ENCODE results near the gene FTCDNL1. TPM values are rescaled to one million over a fixed set of nuclear protein-coding genes. Genes with fewer than 3 reads are reported as not detected.

FTCDNL1 gene
- total and polyA plus RNA-seq, 9 of the 15 experiments (the other 6 are each of a cell fraction or from before 2014, with no cell fraction given): 0.13 to 0.58 (median 0.32) TPM

DNA sequence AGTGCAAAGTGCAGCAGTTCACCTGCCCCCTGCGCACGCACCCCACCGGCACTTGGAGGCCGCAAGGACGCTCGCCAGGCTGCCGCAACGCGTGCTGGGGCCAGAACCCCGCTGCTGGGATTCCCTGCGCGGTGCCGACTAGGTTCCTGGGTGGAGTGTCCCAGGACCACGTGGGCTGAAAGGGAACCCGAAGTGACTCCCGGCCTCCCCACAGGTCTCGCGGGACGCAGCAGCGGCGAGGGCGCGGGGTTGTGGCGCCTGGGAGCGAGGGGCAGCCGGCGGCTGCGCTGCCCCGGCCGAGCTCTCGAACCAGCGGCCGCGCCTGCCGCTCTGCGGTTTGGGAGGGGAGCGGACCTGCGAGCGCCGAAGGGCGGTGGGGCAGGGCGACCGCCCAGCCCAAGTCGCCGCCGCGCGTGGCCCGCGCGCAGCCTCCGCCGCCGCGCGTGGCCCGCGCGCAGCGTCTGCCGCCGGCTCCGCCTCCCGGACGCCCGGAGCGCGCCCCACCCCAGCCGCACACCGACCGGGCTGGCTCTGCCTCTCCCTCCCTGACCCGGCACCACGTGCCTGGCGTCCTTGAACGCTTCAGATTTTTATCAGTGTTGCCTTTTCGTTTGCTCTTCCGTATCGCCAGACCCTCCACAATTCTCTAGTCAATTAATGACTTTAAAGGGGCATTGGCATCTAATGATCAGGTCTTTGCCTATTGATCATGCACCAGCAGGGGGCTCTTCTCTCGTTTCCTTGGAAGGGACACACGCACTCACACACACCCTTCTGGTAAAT, at the start of gene FTCDNL1 (continued):
- TF ChIP-seq, protein P1, sequence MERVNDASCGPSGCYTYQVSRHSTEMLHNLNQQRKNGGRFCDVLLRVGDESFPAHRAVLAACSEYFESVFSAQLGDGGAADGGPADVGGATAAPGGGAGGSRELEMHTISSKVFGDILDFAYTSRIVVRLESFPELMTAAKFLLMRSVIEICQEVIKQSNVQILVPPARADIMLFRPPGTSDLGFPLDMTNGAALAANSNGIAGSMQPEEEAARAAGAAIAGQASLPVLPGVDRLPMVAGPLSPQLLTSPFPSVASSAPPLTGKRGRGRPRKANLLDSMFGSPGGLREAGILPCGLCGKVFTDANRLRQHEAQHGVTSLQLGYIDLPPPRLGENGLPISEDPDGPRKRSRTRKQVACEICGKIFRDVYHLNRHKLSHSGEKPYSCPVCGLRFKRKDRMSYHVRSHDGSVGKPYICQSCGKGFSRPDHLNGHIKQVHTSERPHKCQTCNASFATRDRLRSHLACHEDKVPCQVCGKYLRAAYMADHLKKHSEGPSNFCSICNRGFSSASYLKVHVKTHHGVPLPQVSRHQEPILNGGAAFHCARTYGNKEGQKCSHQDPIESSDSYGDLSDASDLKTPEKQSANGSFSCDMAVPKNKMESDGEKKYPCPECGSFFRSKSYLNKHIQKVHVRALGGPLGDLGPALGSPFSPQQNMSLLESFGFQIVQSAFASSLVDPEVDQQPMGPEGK (CRISPR knock-in tag; IDR thresholded peaks at IDR 0.05; ENCODE audit: borderline replicate concordance): no peak
- TF ChIP-seq, protein P2, sequence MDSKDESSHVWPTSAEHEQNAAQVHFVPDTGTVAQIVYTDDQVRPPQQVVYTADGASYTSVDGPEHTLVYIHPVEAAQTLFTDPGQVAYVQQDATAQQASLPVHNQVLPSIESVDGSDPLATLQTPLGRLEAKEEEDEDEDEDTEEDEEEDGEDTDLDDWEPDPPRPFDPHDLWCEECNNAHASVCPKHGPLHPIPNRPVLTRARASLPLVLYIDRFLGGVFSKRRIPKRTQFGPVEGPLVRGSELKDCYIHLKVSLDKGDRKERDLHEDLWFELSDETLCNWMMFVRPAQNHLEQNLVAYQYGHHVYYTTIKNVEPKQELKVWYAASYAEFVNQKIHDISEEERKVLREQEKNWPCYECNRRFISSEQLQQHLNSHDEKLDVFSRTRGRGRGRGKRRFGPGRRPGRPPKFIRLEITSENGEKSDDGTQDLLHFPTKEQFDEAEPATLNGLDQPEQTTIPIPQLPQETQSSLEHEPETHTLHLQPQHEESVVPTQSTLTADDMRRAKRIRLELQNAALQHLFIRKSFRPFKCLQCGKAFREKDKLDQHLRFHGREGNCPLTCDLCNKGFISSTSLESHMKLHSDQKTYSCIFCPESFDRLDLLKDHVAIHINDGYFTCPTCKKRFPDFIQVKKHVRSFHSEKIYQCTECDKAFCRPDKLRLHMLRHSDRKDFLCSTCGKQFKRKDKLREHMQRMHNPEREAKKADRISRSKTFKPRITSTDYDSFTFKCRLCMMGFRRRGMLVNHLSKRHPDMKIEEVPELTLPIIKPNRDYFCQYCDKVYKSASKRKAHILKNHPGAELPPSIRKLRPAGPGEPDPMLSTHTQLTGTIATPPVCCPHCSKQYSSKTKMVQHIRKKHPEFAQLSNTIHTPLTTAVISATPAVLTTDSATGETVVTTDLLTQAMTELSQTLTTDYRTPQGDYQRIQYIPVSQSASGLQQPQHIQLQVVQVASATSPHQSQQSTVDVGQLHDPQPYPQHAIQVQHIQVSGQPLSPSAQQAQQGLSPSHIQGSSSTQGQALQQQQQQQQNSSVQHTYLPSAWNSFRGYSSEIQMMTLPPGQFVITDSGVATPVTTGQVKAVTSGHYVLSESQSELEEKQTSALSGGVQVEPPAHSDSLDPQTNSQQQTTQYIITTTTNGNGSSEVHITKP (IDR thresholded peaks at IDR 0.05; ENCODE audit: partially characterized antibody): no peak
- no peak for TF ChIP-seq FOXK2 (conservative IDR thresholded peaks at IDR 0.05 in 1 of 2, IDR thresholded peaks at IDR 0.05 in 1 of 2; ENCODE audit: low read depth in 2 of 2)
- no peak for TF ChIP-seq KHSRP (IDR thresholded peaks at IDR 0.05)
- TF ChIP-seq NR1H2 (CRISPR knock-in tag; IDR thresholded peaks at IDR 0.05): no peak
- TF ChIP-seq, protein P3, sequence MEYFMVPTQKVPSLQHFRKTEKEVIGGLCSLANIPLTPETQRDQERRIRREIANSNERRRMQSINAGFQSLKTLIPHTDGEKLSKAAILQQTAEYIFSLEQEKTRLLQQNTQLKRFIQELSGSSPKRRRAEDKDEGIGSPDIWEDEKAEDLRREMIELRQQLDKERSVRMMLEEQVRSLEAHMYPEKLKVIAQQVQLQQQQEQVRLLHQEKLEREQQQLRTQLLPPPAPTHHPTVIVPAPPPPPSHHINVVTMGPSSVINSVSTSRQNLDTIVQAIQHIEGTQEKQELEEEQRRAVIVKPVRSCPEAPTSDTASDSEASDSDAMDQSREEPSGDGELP (CRISPR knock-in tag; IDR thresholded peaks at IDR 0.05; ENCODE audit: borderline replicate concordance): peak; percentile 40; the same call in 1 of the 2 replicates
- no peak for TF ChIP-seq SETDB1 (IDR thresholded peaks at IDR 0.05; ENCODE audit: low read length)
- no peak for TF ChIP-seq NUFIP1 (IDR thresholded peaks at IDR 0.05; ENCODE audit: partially characterized antibody)
- no peak for TF ChIP-seq DMBX1 (CRISPR knock-in tag; IDR thresholded peaks at IDR 0.05; ENCODE audit: borderline replicate concordance)
- TF ChIP-seq, protein P4, sequence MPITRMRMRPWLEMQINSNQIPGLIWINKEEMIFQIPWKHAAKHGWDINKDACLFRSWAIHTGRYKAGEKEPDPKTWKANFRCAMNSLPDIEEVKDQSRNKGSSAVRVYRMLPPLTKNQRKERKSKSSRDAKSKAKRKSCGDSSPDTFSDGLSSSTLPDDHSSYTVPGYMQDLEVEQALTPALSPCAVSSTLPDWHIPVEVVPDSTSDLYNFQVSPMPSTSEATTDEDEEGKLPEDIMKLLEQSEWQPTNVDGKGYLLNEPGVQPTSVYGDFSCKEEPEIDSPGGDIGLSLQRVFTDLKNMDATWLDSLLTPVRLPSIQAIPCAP (CRISPR knock-in tag; IDR thresholded peaks at IDR 0.05; ENCODE audit: borderline replicate concordance): no peak
- TF ChIP-seq, protein P5, sequence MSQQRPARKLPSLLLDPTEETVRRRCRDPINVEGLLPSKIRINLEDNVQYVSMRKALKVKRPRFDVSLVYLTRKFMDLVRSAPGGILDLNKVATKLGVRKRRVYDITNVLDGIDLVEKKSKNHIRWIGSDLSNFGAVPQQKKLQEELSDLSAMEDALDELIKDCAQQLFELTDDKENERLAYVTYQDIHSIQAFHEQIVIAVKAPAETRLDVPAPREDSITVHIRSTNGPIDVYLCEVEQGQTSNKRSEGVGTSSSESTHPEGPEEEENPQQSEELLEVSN (IDR thresholded peaks at IDR 0.05; ENCODE audit: borderline replicate concordance in 1 of 2, extremely low read depth in 1 of 2, insufficient read depth in 1 of 2, insufficient read length in 1 of 2, low read depth in 1 of 2, low read length in 1 of 2, poor library complexity in 1 of 2, severe bottlenecking in 1 of 2): peak; percentile 75 to 91
- TF ChIP-seq ZNF23 (CRISPR knock-in tag; IDR thresholded peaks at IDR 0.05): no peak
- TF ChIP-seq NFYB (IDR thresholded peaks at IDR 0.05; ENCODE audit: extremely low read depth, insufficient read length): no peak
- no peak for TF ChIP-seq ZBTB17 (CRISPR knock-in tag; IDR thresholded peaks at IDR 0.05)
- no peak for TF ChIP-seq NFATC3 (IDR thresholded peaks at IDR 0.05)

Data from K562 (cell line).